ENCODE measurements around the gene RBBP8NL.

GRCh38 chr20:62433658-62434497, 6.5 kb upstream of the RBBP8NL start:
- TF ChIP-seq CTCF (IDR thresholded peaks at IDR 0.05) = no peak
- no peak for TF ChIP-seq POLR2A (IDR thresholded peaks at IDR 0.05)
